Measurements from ENCODE around the gene CAPN12.

DNA sequence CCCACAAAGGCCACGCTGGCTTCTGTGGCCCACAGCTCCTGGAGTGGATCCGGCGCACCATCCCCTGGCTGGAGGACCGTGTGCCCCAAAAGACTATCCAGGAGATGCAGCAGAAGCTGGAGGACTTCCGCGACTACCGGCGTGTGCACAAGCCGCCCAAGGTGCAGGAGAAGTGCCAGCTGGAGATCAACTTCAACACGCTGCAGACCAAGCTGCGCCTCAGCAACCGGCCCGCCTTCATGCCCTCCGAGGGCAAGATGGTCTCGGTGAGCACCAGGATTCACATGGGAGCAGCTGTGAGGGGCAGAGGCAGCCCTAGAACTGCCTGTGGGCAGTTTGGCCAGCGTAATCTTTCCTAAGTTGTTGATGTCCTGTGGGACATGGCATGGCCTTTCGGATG, 27.2 kb downstream of the CAPN12 start:
- TF ChIP-seq, protein P1, sequence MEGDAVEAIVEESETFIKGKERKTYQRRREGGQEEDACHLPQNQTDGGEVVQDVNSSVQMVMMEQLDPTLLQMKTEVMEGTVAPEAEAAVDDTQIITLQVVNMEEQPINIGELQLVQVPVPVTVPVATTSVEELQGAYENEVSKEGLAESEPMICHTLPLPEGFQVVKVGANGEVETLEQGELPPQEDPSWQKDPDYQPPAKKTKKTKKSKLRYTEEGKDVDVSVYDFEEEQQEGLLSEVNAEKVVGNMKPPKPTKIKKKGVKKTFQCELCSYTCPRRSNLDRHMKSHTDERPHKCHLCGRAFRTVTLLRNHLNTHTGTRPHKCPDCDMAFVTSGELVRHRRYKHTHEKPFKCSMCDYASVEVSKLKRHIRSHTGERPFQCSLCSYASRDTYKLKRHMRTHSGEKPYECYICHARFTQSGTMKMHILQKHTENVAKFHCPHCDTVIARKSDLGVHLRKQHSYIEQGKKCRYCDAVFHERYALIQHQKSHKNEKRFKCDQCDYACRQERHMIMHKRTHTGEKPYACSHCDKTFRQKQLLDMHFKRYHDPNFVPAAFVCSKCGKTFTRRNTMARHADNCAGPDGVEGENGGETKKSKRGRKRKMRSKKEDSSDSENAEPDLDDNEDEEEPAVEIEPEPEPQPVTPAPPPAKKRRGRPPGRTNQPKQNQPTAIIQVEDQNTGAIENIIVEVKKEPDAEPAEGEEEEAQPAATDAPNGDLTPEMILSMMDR (IDR thresholded peaks at IDR 0.05 in 8 of 11, conservative IDR thresholded peaks at IDR 0.05 in 3 of 11), result no peak
- no peak for TF ChIP-seq POLR2A (IDR thresholded peaks at IDR 0.05)
- TF ChIP-seq POLR2AphosphoS5 (IDR thresholded peaks at IDR 0.05), result peak in 2 of 3 donors; percentile 52 to 63
